GM21825 (cell line): ENCODE results near the gene POLG.

Experiments used
- ATAC-seq: cut with Tn5 transposase; IDR thresholded peaks from one replicate; pipeline ENCODE4 v1.9.1; 2021; ENCODE audit warnings: mild to moderate bottlenecking, moderate library complexity; ENCODE audit not compliant: unreplicated experiment

The POLG gene

GRCh38 chr15:89356634-89357298, 22.1 kb upstream of the POLG start:
- no peak for ATAC-seq

DNA sequence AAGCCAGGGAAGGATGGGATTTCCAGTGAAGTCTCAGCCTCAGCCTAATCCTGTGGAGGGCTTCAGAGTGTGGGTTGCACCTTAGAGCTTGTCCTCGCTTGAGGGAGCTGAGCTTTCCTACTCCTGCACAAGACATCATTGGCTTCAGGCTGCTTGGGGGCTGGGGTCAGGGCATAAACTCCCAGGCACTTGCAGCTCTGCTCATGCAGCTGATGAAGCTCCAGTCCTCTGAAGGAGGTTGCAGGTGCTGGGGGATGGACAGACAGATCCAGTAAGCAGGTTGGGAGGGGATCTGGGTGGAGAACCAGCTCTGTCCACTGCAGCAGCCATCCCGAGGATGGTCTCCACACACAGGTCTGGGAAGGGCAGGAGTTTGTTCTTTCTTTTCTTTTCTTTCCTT, 19.4 kb upstream of the POLG start:
- no peak for ATAC-seq

DNA sequence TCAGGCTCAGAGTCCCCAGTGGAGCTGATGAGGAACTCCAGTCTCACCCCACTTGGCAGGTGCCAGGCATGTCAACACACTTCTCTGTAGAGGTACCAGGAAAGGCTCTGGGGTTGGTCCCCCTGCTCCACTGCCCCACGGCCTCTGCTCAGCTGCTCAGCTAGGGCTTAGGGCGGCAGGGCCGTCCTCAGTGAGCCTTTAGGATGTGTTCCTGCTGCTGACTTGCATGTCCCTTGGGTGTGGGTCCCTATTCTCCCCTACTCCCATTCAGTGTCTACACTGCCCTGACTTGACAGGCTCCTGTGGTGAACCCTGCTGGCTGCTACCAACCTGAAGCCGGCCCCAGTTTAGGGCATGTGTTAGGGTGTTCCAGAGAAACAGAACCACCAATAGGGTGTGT, 17.9 kb upstream of the POLG start:
- no peak for ATAC-seq

- no peak for ATAC-seq
These were observed 14.6 kb upstream of the POLG start for GRCh38 chr15:89349206-89349558.

DNA sequence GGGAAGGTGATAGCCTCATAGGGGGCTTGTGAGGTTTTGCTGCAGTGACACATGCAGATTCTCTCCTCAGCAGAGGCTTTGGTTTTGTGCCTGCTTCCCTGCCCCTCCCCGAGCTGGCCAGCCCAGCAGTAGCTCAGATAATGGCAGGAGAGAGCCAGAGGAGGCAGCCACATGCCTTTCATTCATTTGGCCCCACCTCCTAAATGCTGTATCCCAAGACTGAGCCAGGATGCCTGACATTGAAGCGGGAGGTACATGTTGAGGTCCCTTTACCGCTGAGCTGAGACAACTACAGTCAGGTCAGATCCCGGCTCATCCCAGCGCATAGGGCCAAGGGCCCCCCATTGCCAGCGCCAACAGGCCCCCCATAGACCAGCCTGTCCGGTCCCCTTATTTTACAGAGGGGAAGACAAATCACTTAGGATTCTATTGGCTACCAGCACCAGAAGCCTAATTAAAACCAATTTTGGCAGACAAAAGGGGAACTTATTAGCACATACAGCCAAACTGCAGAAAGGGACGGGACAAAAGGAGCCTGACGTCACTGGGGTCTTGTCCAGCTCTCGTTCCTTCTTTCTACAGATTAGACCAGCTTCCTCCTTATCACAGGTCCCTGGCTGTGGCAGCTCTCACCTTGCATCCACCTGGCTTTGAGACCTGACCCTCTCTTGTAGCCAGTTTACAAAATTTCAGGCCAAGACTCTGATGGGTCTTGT, 12.1 kb upstream of the POLG start:
- ATAC-seq: no peak

DNA sequence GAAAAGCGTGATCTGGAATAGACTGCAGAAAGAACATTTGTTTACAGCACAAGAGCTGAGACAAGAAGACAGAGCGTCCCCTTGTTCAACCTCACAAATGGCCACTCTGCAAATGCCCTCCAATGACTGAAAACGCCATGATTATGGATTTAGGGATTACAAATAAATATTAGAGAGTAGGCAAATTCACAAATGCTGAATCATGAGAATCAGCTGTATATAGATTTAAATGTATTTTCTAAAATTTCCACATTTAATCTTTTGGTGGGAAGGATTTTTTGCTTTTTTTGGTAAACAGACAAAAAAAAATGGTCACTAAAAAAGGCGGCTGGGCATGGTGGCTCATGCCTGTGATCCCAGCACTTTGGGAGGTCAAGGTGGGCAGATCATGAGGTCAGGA, 10.6 kb upstream of the POLG start:
- ATAC-seq: no peak

DNA sequence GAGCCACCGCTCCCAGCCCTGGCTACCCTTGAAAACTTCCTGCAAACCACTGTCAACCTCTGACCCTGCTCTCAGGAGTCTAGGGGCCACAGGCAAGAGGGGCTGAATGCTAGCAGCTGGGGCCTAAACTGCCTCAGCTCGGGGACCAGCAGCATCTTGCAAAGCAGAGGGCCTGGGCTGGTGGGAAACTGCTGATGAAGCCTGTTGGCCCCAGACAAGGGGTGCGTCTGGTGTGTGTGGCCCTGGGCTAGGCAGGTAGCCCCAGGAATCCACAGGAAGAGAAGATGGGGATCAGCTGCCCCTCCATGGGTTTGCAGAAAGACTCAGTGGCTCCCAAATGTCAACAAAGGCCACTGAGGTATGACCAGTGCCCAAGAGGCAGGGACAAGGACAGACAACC, 8.2 kb upstream of the POLG start:
- ATAC-seq: no peak

DNA sequence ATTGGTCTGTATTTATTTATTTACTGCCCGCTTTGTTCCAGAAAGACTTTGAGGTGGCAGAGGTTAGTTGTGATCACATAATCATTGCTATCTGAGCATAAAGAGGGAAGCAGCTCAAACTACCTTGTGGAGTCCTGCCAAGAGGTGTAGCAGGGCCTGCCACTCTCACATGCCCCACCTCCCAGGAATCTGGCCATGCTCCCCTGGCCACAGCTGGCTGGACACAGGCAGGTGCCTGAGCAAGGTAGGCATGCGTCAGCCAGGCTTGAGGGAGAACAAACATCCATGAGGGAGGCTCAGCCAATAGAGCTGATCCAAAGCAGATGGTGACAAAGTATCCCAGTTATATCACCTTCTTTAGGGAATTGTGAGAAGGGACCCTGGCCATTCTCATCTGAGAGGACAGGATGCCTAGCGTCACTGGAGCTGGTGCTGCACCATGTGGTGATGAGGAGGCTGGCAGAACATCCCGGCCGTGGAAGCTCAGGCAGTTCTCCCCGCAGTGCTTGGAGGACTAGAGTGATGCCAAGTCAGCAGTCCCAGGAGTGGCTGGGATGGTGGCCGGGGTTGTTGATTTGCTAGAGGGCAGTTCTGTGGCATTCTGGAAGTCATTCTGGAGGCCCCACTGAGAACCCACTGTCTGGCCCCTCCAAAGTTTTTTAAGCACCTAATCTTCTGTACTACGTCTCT, 6.8 kb upstream of the POLG start:
- no peak for ATAC-seq

- ATAC-seq: no peak
These were observed 5.9 kb upstream of the POLG start for GRCh38 chr15:89340573-89340972.

- no peak for ATAC-seq
These were observed 3.4 kb upstream of the POLG start for GRCh38 chr15:89338036-89338435.

DNA sequence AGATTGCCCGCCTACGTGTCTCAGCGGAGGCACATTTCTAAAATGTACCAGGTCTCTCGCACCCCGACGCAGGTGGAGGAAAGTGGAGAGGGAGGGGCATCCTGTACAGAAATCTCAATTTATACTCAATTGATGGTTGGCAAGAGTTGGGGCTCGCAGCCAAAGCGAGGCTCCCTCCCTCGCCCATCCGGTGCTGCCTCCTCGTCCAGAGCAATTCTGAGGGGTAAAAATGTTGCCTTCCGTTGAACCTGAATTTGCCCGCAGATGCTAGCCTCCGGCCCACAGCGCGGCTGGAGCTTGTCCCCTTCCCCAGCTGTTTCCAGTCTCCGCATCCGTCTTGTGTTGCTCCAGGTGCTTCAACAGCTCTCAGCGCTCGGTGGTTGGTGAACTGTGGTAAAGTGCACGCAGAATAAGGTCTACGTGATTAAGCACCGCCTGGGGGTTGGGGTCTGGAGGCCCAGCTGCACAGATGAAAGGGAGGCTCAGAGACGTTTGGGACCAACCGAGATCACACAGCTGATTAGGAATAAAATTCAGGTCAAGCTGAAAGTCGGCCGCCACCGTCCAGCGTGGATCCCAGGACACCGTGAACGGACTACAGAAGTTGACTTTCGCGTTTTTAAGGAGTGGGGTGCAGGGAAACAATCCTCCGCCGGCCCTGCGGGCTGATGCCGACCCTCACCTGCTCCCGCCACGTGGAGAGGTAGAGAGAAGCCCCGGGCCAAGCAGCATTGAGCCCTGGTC, 846 bp upstream of the POLG start:
- ATAC-seq: peak; percentile 4

GRCh38 chr15:89333959-89334509, 590 bp downstream of the POLG start:
- ATAC-seq: no peak

DNA sequence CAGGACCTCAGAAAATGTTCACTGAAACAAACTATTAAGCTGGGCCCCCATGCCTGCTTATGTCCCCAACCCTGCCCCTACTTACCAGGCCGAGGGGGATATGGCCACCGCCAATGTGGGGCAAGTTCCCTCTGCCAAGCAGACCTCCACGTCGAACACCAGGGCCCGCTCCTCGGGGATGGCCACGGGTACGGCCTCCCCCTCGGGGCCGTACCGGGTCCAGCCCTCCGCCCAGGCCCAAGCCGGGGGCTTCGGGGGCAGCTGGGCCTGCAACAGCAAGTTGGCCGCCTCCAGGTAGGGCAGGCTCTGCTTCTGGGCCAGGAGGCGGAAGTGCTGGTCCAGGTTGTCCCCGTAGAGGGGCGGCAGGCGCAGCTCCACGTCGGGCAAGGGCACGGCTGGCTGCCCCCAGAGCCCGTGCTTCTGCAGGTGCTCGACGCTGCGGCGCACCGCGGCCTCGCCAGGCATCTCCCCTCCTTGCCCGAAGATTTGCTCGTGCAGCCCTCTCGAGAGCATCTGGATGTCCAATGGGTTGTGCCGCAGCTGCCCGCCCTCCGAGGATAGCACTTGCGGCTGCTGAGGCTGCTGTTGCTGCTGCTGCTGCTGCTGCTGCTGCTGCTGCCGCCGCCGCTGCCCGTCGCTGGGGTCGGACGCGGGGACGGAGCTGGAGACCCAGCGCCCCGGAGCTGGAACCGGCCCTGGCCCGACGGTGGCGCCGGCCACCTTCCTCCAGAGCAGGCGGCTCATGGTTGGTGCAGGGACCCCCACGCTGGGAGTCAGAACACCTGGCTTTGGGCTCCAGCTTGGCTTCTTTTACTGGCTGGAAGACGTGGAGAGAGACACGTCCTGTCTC, 1.4 kb downstream of the POLG start:
- no peak for ATAC-seq

DNA sequence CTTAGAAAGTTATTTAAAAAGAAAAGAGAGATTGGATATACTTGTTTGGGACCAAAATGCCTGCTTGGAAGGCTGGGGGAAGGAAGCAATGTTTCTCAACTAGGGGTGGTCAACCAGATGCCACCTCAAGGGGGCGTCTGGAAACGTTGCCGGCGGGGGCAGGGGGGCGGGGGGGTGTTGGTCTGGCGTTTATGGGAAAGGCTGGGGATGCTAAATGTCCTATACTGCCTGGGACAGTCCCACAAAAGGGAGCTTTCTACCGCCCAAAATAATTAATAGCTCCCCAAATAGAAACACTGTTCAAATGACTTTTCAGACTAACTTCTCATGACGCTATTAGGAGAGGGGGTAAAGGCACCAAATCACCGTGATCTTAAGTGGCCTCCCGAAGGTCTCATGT, 2.2 kb downstream of the POLG start:
- no peak for ATAC-seq

- no peak for ATAC-seq
These were observed 3.6 kb downstream of the POLG start for GRCh38 chr15:89330881-89331595.

DNA sequence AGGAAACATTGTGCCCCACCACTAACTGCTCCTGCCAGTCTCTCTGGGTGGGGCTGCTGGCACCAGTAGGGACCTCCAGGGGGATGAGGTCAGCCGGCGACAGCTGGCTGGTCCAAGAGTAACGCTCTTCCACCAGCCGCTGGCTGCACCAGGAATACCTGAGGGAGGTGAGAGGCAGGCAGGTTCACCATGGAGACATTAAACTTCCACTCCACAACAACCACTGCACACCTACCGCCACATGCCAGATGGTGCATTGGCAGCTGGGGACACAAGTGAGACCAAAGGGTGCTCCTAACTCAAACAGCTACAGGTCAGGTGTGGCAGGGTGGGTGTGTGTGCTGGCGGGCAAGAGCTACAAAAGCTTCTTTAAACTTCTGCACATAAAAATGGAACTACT, 4.5 kb downstream of the POLG start:
- ATAC-seq: no peak

DNA sequence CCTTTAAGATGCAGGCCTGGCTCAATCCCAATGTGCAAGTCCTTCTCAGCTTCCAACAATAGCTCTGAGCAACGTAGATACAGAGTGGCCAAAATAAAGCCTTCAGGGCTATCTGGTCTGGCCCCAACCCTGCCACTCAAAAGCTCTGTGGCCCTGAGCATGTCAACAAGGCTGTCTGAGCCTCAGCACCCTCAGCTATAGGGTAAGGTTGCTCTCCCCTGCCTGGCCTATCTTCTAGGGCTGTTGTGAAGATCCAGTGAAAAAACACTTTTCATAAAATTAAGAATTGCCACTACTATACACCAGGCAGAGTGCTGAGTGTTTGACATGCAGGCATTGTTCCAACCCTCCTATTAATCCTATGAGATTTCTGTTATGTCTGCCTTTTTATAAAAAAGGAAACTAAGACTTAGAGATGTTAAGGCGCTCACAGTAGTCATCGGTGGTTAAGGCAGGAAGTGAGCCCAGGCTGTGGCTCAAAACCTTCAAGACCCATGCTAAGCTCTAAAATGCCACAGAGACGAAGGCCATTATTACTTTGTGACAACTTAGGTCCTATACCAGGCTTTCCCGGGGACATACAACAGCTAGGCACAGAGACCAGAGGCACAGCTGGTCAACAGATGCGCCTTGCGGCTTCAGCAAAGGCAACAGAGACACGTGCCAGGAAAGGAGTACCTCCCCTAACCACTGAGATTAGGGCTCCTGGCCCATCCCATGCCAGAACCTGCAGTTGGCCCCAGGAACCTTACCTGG, 5.1 kb downstream of the POLG start:
- ATAC-seq: no peak

GRCh38 chr15:89328398-89329254, 6.0 kb downstream of the POLG start:
- ATAC-seq: no peak
